Dedifferentiated amniotic fluid mesenchymal stem cell (primary cell): ENCODE results near the gene PATE1.
"Not testable (repeated sequence)": the region's sequence is repeated elsewhere in the genome, so short reads cannot be mapped to it uniquely, and the experiment has no call there.

Source experiments
- DNase-seq: peaks from one replicate; pipeline ENCODE4 v3.0.0-alpha.2; 2016; ENCODE audit errors: extremely low spot score

The PATE1 gene, protein sequence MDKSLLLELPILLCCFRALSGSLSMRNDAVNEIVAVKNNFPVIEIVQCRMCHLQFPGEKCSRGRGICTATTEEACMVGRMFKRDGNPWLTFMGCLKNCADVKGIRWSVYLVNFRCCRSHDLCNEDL

GRCh38 chr11:125745979-125746378, at the start of gene PATE1:
TSS of gene PATE1 (plus strand) at chr11:125746279. CDS start at chr11:125746305, 26 bp downstream.
- no peak for DNase-seq

- DNase-seq: no peak
Observed at GRCh38 chr11:125701018-125701610, 45.0 kb upstream of the PATE1 start.

DNA sequence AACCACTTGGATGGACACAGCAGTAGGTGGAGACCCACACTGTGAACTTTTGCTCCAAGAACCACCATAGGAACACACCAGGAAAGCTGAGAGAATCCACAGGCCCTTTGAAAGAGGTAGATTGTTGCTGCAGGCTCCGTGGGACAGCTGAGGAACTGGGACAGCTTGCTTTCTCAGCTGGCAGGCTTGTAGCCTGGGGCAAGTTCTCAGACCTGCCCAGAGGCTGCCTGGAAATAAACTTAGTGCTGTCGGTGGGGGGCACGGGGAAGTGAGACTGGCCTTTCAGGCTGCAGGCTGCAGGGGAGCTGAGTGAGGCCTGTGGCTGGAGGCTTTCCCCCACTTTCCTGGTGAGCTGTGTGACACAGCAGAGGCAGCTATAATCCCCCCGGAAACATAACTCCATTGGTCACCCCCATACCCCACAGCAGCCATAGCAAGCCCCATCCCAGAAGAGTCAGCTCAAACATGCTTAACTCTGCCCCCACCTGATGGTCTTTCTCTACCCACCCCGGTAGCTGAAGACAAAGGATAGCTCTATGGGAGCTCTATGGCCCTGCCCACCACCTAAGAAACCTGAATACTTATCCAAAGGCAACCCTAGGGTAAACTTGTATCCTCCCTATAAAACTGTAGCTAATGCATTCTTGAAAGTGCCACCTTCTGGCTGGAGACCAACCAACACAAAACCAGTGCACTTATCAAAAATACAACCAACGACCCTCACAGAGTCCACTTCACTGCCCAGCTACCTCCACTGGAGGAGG, 44.0 kb upstream of the PATE1 start:
- DNase-seq: no peak

DNA sequence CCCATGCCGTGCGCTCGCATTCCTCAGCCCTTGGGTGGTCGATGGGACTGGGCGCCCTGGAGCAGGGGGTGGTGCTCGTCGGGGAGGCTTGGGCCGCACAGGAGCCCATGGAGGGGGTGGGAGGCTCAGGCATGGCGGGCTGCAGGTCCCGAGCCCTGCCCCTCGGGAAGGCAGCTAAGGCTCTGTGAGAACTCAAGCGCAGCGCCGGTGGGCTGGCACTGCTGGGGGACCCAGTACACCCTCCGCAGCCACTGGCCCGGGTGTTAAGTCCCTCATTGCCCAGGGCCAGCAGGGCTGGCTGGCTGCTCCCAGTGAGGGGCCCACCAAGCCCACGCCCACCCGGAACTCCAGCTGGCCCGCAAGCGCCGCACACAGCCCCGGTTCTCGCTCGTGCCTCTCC, 41.4 kb upstream of the PATE1 start:
- not testable (repeated sequence) for DNase-seq

DNA sequence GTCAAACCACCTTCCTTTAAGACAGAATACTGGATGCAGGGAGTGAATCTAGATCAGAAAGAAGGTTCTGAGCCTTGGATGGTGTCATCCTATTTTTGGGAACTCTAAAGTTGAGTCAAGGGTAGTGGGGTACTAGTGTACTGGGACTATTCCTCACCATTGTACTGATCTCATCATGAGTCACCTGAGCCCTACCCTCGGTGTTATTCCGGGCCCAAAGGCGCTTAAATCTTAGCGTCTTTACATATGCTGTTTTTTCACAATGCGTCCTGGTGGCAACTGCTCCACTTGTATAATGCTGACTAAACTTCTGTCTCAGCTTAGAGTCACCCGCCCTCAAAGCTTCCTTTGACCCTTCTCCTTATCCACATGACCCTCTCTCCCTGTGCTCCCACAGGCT, 25.3 kb upstream of the PATE1 start:
- no peak for DNase-seq

DNA sequence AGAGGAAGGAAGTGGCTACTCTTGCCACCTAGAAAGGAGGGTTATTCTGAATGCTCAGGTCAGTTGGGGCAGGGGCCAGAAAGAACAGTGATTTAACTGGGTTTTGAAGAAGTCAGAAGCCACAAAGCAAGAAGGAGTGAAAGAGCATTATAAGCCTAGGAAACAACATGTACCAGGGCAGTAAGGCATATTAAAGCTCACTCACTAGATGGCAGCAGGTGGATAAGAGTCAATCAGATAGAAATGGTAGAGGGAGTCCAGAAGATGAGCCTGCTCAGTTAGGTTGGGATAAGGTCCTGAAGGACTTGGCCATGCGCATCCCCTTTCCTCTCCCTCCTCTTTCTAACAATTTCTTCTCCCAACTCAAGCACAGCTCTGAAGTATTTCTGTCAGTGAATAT, 22.0 kb upstream of the PATE1 start:
- no peak for DNase-seq

- no peak for DNase-seq
Observed at GRCh38 chr11:125728969-125729368, 17.1 kb upstream of the PATE1 start.

GRCh38 chr11:125740617-125741016, 5.5 kb upstream of the PATE1 start:
- no peak for DNase-seq

- DNase-seq: no peak
Observed at GRCh38 chr11:125743681-125744080, 2.4 kb upstream of the PATE1 start.

DNA sequence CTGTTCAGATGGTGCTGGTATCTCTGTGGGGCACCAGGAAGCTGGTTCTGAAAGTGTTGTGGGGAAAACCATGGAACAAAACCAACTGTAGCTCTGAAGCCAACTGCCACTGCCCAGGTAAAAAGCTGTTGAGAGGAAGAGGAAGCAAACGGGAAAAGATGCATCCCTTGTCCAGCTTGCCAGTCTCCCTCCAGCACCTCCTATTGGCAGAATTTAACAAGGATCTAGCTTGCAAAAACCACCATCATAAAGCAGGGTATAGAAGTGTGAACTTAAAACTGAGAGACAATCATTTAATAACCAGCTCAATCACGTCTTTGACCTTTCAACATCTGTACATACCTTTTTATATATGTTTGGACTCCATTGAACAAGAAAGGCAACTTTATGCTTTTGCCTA, 4.5 kb downstream of the PATE1 start:
- DNase-seq: no peak

DNA sequence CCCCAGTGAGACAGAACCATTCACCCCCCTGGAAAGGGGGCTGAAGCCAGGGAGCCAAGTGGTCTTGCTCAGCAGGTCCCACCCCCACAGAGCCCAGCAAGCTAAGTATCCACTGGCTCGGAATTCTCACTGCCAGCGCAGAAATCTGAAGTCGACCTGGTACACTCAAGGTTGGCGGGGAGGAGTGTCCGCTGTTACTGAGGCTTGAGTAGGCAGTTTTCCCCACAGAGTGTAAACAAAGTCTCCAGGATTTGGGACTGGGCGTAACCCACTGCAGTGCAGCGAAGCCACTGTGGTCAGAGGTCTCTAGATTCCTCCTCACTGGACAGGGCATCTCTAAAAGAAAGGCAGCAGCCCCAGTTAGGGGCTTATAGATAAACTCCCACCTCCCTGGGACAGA, 10.0 kb downstream of the PATE1 start:
- DNase-seq: no peak

GRCh38 chr11:125762445-125762844, 16.4 kb downstream of the PATE1 start:
- DNase-seq: no peak

- DNase-seq: no peak
Observed at GRCh38 chr11:125763483-125763882, 17.4 kb downstream of the PATE1 start.

GRCh38 chr11:125766251-125766650, 20.2 kb downstream of the PATE1 start:
- DNase-seq: no peak

- DNase-seq: no peak
Observed at GRCh38 chr11:125768336-125769046, 22.4 kb downstream of the PATE1 start.

GRCh38 chr11:125770583-125770982, 24.5 kb downstream of the PATE1 start:
- DNase-seq: no peak

DNA sequence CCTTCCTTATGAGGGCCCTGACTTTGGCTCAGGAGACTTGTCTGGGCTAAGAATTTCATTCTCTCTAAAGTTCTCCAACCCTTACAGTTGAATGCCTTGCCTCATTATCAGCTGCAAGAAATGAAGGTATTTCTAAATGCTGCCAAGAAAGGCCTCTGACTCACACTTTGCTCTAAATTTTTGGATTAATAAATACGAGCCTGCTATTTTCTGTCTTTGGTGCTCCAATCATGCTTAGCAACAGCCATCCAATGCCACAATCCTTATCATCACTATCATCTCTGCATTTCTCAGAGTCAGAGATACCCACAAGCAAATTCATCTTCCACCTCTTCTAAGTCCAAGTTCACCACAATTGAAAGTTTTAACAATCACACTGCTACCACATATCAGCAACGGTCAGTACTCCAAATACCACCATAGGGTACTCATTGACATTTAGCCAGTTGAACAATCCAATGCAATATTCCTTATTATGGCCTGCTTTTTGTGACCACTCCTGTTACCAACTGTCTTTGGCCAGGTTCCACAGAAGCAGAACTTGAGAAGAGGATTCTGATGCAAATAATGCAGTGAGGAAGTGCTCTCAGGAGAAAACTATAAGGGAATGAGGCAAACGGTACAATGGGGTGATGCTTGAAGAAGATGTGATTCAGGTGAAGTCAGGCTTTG, 26.9 kb downstream of the PATE1 start:
- no peak for DNase-seq

GRCh38 chr11:125773516-125773915, 27.4 kb downstream of the PATE1 start:
- no peak for DNase-seq

DNA sequence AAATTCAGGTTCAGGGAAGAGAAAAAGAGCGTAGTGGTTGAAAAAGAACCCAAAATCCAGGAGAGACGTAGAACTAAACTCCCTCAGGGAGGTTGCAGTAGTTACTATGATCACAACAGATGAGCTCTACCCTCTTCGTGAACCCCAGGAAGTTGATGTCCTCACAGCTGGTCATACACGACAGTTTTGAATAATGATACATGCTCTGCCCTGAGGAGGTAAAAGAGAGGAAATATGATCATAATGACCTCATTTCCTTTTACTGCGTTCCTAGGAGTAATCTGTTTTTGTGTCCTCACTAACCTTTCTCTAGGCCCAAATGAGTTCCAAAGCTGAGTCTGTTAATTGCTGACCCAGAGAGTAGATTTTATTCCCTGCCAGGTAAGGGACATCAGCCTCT, 31.2 kb downstream of the PATE1 start:
- no peak for DNase-seq

DNA sequence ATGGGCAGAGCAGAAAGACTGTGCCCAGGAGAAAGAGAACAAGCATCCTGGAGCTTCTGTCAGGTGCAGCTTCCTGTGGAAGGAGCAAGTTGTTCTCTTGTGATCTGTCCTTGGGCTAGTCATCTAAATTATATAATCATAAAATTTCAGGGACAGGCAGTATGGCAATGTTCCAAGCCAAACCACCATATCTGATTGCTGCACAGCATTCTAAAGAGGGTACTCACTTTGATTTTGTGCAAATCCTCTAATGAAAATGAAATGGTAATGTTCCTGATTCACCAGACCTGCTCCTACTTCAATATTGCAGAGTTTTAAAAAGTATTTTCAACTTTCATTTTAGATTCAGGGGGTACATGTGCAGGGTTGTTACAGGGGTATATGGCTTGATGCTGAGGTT, 32.6 kb downstream of the PATE1 start, which contains the start of gene PATE2:
TSS of gene PATE2 (minus strand) at position 101 of the 400 bp plus-strand sequence. CDS start at position 46, 55 bp downstream.
- DNase-seq: no peak

DNA sequence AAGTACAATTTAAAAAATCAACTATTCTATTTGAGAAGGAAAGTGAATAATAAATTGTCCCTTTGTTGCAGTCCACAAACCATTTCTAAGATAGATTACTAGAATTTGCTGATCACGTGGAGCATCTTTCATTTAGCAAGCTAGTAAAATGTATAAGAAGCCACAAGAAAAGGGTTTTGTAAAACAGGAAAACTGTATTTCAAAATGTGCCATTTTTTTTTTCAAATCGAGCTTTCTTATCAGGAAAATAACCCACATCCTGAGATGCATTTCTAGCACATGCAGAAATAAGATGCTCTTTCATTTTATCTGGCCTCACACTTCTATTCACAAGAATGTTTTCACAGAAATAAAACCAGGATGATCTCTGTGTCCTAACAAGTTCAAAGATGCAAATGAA, 38.6 kb downstream of the PATE1 start:
- DNase-seq: no peak

DNA sequence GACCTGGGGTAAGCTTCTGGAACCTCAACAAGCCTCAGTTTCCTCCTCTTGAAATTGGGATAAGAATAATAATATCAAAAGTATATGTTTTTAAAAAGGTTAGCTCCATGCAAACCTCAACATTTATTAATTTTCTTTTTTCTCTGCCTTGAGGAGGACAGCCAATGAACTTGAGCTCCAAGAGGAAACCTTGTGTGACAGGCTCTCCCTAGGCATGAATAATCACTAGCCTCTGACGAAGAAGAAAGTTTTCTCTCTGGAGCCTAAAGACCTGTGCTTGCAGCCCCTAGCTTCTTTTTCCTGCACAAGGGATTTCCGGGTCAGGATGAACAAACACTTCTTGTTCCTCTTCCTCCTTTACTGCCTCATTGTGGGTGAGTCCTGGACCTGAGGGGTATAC, 41.7 kb downstream of the PATE1 start, which contains the start of gene PATE3:
TSS of gene PATE3 (plus strand) at position 301 of the 400 bp plus-strand sequence. CDS start at position 326, 25 bp downstream.
- no peak for DNase-seq
